Coronary artery (tissue), 2 donors: ENCODE data around the gene COBL.

Source experiments
- DNase-seq: peaks from one replicate; pipeline ENCODE4 v3.0.0-alpha.2; 2017; ENCODE audit warnings: low spot score
- H3K27ac ChIP-seq, 2 donors: fragments of 200-600 bp; sonication (generic); one replicate each; pipeline ENCODE4 v1.5.1; 2016 to 2019
- H3K4me3 ChIP-seq: fragments of 200-600 bp; sonication (generic); 2 replicates; pipeline ENCODE4 v1.5.1; 2016; ENCODE audit warnings: mild to moderate bottlenecking, moderate library complexity
- TF ChIP-seq, protein P1 (sequence below): fragments of 200-600 bp; sonication (generic); IDR thresholded peaks from one replicate; pipeline ENCODE4 v1.5.1; 2019; ENCODE audit warnings: antibody characterized with exemption

Gene COBL

DNA sequence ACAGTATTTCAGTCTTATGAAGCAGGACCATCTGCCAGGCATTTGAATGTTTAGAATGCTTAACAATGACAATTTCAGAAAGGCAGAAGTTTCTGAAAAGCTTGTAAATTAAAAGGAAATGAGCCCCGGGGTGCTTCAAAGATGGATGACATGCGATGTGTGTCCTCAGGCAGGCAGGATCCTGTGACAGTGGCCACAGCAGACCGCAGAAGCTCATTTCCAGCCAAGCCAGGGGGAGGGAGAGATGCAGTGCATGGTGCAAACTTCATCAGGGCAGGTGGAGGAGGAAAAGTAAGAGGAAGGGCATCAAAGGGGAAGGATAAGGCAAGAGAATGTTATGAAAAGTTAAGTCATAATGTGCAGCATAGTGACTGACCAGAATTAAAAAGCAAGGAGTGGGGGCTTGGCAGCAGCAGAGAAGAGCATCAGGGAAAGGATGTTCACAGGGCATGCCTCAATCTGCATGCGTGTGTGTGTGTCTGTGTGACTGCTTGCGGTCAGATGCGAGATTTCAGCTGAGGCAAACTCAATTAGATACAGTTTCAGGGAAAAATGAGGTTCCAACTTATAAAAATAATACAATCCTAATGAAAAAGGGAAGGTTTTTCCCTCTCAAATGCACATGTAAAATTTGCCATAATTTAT, 173.7 kb downstream of the COBL start:
- no peak overlapping the region for H3K27ac ChIP-seq
- TF ChIP-seq, protein P1, sequence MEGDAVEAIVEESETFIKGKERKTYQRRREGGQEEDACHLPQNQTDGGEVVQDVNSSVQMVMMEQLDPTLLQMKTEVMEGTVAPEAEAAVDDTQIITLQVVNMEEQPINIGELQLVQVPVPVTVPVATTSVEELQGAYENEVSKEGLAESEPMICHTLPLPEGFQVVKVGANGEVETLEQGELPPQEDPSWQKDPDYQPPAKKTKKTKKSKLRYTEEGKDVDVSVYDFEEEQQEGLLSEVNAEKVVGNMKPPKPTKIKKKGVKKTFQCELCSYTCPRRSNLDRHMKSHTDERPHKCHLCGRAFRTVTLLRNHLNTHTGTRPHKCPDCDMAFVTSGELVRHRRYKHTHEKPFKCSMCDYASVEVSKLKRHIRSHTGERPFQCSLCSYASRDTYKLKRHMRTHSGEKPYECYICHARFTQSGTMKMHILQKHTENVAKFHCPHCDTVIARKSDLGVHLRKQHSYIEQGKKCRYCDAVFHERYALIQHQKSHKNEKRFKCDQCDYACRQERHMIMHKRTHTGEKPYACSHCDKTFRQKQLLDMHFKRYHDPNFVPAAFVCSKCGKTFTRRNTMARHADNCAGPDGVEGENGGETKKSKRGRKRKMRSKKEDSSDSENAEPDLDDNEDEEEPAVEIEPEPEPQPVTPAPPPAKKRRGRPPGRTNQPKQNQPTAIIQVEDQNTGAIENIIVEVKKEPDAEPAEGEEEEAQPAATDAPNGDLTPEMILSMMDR = no peak
- H3K4me3 ChIP-seq = no peak overlapping the region
- no peak for DNase-seq

DNA sequence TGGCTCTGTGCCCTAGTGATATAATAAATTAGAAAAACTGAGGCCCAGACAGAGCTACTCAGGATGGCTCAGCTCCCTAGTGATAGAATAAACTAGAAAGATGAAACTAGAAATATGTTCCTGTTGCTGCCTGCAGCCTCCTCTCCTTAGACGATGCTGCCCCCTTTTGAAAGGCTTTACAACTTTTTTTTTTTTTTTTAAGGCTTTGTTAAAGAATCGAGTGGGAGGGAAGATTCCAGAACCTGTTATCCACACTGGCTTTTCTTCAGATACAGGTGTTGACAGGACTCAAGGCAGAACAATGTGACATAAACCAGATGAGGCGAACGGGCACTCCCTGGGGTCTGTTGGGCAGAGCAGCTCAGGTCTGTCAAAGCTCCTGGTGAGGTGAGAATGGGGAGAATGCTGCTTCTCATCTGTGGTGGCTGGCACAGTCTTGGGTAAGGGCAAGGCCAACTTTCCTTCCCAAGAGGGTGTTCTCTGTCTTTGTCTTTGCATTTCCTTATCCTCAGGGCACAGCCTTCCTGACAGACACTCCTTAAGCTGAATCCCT, 175.1 kb downstream of the COBL start:
- TF ChIP-seq, protein P1 = peak; percentile 34
- H3K4me3 ChIP-seq = no peak overlapping the region
- peak overlapping the region in 1 of 2 donors; percentile 35 for H3K27ac ChIP-seq
- DNase-seq = no peak

DNA sequence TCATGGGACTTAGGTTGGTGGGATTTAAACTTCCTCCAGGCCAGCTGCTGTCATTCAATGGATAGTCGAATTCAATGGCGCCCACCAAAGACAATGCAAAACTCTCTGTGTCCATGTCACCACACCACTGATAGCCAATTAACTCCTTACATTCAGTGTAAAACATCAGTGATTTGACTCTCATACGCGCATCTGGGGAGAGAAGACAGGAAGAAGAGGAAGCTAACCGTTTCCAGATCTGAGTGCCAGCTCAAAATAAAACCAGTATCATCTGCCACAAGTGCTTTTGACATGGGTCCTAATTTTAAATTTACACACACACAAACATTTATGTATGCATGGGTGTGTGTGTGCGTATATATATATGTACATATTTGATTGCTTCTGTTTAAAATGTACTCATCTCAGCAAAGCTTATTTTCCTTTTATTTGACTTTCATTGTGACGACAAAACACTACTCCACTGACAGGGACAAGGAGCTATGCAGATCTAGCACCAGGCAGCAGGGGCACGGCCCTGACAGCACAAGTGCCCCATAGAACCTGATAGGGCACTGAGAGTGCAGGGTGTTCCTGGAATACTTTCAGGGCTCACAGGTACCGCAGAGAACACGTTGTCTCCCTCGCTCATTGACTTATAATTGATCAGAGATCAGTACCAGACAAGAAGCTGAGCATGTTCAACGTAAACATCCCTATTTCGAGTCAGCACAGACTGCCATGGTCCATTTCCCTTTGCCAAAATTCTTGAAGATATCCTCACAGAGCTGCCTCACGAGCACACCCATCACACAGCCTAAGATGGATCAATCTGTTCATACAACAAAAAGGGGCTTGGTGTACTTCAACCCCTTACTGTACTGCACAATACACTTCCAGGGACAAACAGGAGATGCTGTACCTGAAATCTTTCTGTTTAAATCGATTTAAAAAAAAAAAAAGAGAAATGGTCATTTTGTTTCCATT, 176.1 kb downstream of the COBL start:
- Histone ChIP-seq H3K27ac (peak overlapping the region in 1 of 2 donors; percentile 29), H3K4me3 (no peak overlapping the region)
- no peak for DNase-seq
- TF ChIP-seq, protein P1 = no peak

DNA sequence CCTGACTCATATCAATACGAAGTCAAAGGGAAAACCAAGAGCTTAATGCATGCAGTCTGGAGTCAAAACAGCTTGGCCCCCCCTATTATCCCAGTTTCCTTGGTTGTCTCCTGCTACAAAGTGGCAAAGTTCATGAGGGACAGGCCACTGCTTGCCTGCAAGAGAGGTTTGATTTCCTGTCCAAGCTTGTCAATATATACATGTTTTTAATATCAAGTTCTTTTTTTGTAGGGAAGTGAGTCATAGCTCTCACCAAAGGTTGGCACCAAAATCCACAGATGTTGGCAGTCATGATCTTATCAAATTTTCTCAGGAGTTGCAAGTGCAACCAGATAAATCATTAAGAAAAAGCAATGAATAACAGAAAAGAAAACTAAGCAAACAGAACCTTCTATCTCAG, 176.8 kb downstream of the COBL start:
- Histone ChIP-seq H3K4me3 (no peak overlapping the region), H3K27ac (no peak overlapping the region)
- TF ChIP-seq, protein P1 = no peak
- no peak for DNase-seq

DNA sequence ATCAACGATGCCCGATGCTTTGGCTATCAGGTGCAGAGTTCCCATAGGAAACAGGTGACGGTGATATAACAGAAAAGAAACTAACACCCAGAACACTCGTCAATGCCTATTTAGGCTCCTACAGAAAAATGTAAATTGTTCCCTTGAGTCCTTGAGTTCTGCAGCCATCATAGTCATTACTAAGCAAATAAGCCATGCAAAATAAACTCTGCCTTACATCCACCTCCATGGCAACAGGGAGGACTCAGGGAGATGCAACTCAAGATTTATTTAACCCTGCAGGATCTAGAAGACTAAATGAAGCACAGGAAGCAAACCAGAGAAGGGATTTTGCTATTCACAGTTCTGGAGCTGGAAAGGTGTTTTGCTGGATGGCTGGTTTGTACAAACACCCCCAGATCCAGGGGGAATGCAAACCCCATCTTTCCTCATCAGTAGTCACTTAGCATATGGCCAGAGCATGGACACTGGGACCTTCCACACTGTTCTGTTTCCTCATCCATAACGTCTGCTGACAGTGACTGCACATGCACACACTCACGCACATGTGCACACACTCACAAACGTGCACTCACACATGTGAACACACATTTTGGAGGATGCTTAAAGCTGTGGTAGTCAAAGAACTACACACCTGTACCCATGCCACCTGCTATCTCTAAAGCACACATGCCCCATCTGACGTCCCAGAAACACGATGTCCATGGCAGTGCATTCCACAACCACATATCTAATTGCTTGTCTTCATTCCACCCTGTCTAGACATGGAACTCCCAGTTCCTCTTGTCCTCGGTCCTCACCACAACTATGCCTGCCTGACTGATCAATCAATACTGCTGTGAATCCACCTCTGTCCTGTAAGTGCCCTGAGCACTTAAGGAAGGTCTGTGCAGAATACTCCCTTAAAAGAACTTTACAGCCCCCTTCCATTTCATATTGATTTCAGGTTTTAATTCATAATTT, 178.2 kb downstream of the COBL start:
- DNase-seq = no peak
- TF ChIP-seq, protein P1 = no peak
- Histone ChIP-seq H3K27ac (no peak overlapping the region), H3K4me3 (no peak overlapping the region)

DNA sequence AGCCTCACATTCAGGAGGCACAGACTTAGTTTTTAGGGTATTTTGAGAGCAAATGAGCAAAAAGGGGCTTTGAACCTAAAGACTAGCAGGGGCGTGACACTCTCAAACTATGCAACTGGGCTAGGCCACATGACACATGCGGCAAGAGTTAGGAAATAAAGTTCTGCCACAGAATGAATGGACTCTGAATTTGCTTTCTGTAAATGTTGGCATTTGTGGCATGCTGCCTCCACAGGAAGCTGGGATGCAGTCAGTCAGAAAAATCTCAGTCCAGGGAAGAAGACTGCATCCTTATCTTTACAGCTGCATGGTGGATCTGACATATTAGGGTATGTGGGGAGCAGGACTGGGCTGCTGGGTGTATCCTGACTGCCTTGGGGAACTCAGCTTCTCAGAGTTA, 181.0 kb downstream of the COBL start:
- Histone ChIP-seq H3K4me3 (no peak overlapping the region), H3K27ac (no peak overlapping the region)
- no peak for DNase-seq
- TF ChIP-seq, protein P1 = no peak
